ENCODE results near the gene GRID2.

- no peak for TF ChIP-seq EZH2 (IDR thresholded peaks at IDR 0.05; ENCODE audit: low read length, unreplicated experiment)
- TF ChIP-seq CTCF (conservative IDR thresholded peaks at IDR 0.05; ENCODE audit: low read depth, low read length) = no peak
- no peak for TF ChIP-seq EZH2phosphoT487 (IDR thresholded peaks at IDR 0.05; ENCODE audit: borderline replicate concordance, low read length)
Measured at GRCh38 chr4:93103042-93103441, 799.3 kb downstream of the GRID2 start.
